SH-SY5Y (cell line): Measurements from ENCODE around the gene PRDM16.

Experiments used
- GATA2 ChIP-seq: IDR thresholded peaks from 2 replicates; pipeline ENCODE4 v1.6.1; 2011; ENCODE audit warnings: mild to moderate bottlenecking, low read depth, low read length
- GATA3 ChIP-seq: IDR thresholded peaks from 2 replicates; pipeline ENCODE4 v1.6.1; 2011; ENCODE audit warnings: low read depth, mild to moderate bottlenecking, low read length, moderate library complexity

- no peak for TF ChIP-seq GATA2
- TF ChIP-seq GATA3, result no peak
Observed at GRCh38 chr1:3384407-3384806, 315.4 kb downstream of the PRDM16 start.
